ENCODE data around the gene SLC25A38. TPM values are rescaled to one million over a fixed set of nuclear protein-coding genes. Genes with fewer than 3 reads are reported as not detected.
A peak's percentile ranks its signal among the peaks of the same experiment; 100 is the strongest.

The SLC25A38 gene
- total and polyA plus RNA-seq, 9 of the 15 experiments (the other 6 are each of a cell fraction or from before 2014, with no cell fraction given) = 13.5 to 51.1 (median 30.6) TPM

GRCh38 chr3:39406368-39407258, 23.4 kb downstream of the SLC25A38 start, which contains the start of gene RPSA (continued):
- TF ChIP-seq FOXP4 (CRISPR knock-in tag; IDR thresholded peaks at IDR 0.05; ENCODE audit: borderline replicate concordance) (peak; percentile 91; the same call in 1 of the 2 replicates), ZFPM2 (CRISPR knock-in tag; IDR thresholded peaks at IDR 0.05) (no peak), KDM2B (CRISPR knock-in tag; IDR thresholded peaks at IDR 0.05) (0 out of 2 replicates have a peak, but pooled peaks have one; percentile 60), NEUROD1 (IDR thresholded peaks at IDR 0.05; ENCODE audit: borderline replicate concordance, low read depth, low read length, partially characterized antibody) (peak; percentile 62), RBM14 (IDR thresholded peaks at IDR 0.05; ENCODE audit: borderline replicate concordance, insufficient read depth, low read depth, low read length) (peak; percentile 95; the same call in 1 of the 2 replicates), PRPF4 (IDR thresholded peaks at IDR 0.05; ENCODE audit: insufficient read depth, low read depth, low read length, poor library complexity, severe bottlenecking) (peak; percentile 98), POLR3A (IDR thresholded peaks at IDR 0.05; ENCODE audit: borderline replicate concordance, extremely low read depth, insufficient read depth, insufficient read length) (no peak), SP2 (IDR thresholded peaks at IDR 0.05; ENCODE audit: extremely low read depth, low read depth, low read length, poor library complexity, severe bottlenecking) (peak; percentile 41), KHSRP (IDR thresholded peaks at IDR 0.05) (no peak), ZBTB2 (IDR thresholded peaks at IDR 0.05) (no peak; the same call in 1 of the 2 replicates), TAF1 (IDR thresholded peaks at IDR 0.05; ENCODE audit: control insufficient read depth, extremely low read depth, insufficient read depth, low read length, severe bottlenecking) (peak; percentile 99), TBL1XR1 (IDR thresholded peaks at IDR 0.05; ENCODE audit: low read length in 2 of 2) (peak in 1 of 2 experiments; percentile 36; a peak in 1 of 4 replicates), ESRRA (IDR thresholded peaks at IDR 0.05; ENCODE audit: borderline replicate concordance, low read depth) (peak; percentile 79), ZNF785 (CRISPR knock-in tag; IDR thresholded peaks at IDR 0.05) (no peak), PCBP1 (IDR thresholded peaks at IDR 0.05; ENCODE audit: low read depth, low read length, poor library complexity, severe bottlenecking) (peak; percentile 99), NELFE (IDR thresholded peaks at IDR 0.05; ENCODE audit: insufficient read depth, insufficient read length) (peak; percentile 85), SNRNP70 (optimal IDR thresholded peaks at IDR 0.05; ENCODE audit: low read depth, low read length) (peak; percentile 95), SRF (CRISPR knock-in tag; IDR thresholded peaks at IDR 0.05) (peak; percentile 20 to 59; a peak in 3 of 4 replicates), ZNF253 (CRISPR knock-in tag; conservative IDR thresholded peaks at IDR 0.05) (no peak), JUNB (CRISPR knock-in tag; conservative IDR thresholded peaks at IDR 0.05) (no peak), RHOXF2B (CRISPR knock-in tag; conservative IDR thresholded peaks at IDR 0.05) (no peak), SMARCA4 (IDR thresholded peaks at IDR 0.05) (peak; percentile 39), STAT5B (CRISPR knock-in tag; IDR thresholded peaks at IDR 0.05) (no peak), CTBP1 (IDR thresholded peaks at IDR 0.05; ENCODE audit: borderline replicate concordance) (peak; percentile 85), TEAD1 (CRISPR knock-in tag; IDR thresholded peaks at IDR 0.05) (peak; percentile 76 to 91)

All from K562 (cell line).